ENCODE data around the gene NR1D1. TPM values are rescaled to one million over a fixed set of nuclear protein-coding genes. Genes with fewer than 3 reads are reported as not detected.

Gene NR1D1
- total and polyA plus RNA-seq, 2 of the 13 experiments (the other 11 are each of a cell fraction or from before 2014, with no cell fraction given), result 2.1 to 2.7 TPM

DNA sequence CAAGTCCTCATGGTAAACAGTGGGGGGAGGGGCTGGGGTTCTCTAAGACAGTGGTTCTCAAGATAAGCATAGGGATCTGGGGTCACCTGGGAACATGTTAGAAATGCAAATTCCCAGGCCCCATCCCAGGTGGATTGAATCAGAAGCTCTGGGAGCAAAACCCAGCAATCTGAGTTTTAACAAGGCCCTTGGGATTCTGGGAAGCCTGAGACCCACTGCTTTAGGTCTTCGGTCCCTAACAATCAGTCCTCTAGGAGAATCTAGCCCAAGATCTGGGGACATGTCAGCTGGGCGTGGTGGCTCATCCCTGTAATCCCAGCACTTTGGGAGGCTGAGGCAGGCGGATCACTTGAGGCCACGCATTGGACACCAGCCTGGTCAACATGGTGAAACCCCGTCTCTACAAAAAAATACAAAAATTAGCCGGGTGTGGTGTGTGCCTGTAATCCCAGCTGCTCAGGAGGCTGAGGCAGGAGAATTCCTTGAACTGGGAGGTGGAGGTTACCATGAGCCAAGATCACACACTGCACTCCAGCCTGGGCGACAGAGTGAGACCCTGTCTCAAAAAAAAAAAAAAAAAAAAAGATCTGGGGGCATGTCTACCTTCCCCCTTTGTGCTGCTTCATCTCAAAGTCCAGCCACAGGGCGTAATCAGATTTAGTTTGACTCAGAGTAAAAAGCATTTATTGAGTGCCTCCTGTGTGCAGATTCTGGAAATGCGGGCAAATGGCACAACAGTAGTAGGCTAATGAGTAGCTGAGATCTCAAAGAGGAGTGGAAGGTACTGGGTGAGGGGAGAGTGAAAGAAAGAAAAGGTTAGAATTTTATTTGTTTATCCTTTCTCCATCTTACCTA lies 8.8 kb upstream of the NR1D1 start (continued):
- TF ChIP-seq, protein P1, sequence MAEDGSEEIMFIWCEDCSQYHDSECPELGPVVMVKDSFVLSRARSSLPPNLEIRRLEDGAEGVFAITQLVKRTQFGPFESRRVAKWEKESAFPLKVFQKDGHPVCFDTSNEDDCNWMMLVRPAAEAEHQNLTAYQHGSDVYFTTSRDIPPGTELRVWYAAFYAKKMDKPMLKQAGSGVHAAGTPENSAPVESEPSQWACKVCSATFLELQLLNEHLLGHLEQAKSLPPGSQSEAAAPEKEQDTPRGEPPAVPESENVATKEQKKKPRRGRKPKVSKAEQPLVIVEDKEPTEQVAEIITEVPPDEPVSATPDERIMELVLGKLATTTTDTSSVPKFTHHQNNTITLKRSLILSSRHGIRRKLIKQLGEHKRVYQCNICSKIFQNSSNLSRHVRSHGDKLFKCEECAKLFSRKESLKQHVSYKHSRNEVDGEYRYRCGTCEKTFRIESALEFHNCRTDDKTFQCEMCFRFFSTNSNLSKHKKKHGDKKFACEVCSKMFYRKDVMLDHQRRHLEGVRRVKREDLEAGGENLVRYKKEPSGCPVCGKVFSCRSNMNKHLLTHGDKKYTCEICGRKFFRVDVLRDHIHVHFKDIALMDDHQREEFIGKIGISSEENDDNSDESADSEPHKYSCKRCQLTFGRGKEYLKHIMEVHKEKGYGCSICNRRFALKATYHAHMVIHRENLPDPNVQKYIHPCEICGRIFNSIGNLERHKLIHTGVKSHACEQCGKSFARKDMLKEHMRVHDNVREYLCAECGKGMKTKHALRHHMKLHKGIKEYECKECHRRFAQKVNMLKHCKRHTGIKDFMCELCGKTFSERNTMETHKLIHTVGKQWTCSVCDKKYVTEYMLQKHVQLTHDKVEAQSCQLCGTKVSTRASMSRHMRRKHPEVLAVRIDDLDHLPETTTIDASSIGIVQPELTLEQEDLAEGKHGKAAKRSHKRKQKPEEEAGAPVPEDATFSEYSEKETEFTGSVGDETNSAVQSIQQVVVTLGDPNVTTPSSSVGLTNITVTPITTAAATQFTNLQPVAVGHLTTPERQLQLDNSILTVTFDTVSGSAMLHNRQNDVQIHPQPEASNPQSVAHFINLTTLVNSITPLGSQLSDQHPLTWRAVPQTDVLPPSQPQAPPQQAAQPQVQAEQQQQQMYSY (CRISPR knock-in tag; IDR thresholded peaks at IDR 0.05), result no peak
- no peak for TF ChIP-seq MED8 (CRISPR knock-in tag; IDR thresholded peaks at IDR 0.05; ENCODE audit: insufficient replicate concordance)
- TF ChIP-seq ZNF20 (CRISPR knock-in tag; IDR thresholded peaks at IDR 0.05), result no peak
- TF ChIP-seq RAD21 (CRISPR knock-in tag; IDR thresholded peaks at IDR 0.05), result no peak; the same call in 1 of the 2 replicates
- 0 out of 2 replicates have a peak, but pooled peaks have one; percentile 26 for TF ChIP-seq STAG1 (CRISPR knock-in tag; IDR thresholded peaks at IDR 0.05)
- no peak for TF ChIP-seq NCOR1 (IDR thresholded peaks at IDR 0.05; ENCODE audit: borderline replicate concordance, low read length)
- no peak for TF ChIP-seq ZBTB21 (CRISPR knock-in tag; IDR thresholded peaks at IDR 0.05)
- TF ChIP-seq, protein P2, sequence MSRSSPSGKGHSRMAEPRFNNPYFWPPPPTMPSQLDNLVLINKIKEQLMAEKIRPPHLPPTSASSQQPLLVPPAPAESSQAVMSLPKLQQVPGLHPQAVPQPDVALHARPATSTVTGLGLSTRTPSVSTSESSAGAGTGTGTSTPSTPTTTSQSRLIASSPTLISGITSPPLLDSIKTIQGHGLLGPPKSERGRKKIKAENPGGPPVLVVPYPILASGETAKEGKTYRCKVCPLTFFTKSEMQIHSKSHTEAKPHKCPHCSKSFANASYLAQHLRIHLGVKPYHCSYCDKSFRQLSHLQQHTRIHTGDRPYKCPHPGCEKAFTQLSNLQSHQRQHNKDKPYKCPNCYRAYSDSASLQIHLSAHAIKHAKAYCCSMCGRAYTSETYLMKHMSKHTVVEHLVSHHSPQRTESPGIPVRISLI (CRISPR knock-in tag; IDR thresholded peaks at IDR 0.05; ENCODE audit: borderline replicate concordance), result 0 out of 2 replicates have a peak, but pooled peaks have one; percentile 37
- no peak for TF ChIP-seq FOSL2 (CRISPR knock-in tag; IDR thresholded peaks at IDR 0.05)
- no peak for TF ChIP-seq SSRP1 (CRISPR knock-in tag; IDR thresholded peaks at IDR 0.05)
- TF ChIP-seq, protein P3, sequence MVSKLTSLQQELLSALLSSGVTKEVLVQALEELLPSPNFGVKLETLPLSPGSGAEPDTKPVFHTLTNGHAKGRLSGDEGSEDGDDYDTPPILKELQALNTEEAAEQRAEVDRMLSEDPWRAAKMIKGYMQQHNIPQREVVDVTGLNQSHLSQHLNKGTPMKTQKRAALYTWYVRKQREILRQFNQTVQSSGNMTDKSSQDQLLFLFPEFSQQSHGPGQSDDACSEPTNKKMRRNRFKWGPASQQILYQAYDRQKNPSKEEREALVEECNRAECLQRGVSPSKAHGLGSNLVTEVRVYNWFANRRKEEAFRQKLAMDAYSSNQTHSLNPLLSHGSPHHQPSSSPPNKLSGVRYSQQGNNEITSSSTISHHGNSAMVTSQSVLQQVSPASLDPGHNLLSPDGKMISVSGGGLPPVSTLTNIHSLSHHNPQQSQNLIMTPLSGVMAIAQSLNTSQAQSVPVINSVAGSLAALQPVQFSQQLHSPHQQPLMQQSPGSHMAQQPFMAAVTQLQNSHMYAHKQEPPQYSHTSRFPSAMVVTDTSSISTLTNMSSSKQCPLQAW (CRISPR knock-in tag; IDR thresholded peaks at IDR 0.05), result no peak
- no peak for TF ChIP-seq KMT2B (CRISPR knock-in tag; IDR thresholded peaks at IDR 0.05)
- TF ChIP-seq, protein P4, sequence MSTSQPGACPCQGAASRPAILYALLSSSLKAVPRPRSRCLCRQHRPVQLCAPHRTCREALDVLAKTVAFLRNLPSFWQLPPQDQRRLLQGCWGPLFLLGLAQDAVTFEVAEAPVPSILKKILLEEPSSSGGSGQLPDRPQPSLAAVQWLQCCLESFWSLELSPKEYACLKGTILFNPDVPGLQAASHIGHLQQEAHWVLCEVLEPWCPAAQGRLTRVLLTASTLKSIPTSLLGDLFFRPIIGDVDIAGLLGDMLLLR (CRISPR knock-in tag; IDR thresholded peaks at IDR 0.05), result no peak
- TF ChIP-seq, protein P5, sequence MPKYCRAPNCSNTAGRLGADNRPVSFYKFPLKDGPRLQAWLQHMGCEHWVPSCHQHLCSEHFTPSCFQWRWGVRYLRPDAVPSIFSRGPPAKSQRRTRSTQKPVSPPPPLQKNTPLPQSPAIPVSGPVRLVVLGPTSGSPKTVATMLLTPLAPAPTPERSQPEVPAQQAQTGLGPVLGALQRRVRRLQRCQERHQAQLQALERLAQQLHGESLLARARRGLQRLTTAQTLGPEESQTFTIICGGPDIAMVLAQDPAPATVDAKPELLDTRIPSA (CRISPR knock-in tag; IDR thresholded peaks at IDR 0.05; ENCODE audit: borderline replicate concordance), result no peak
- no peak for TF ChIP-seq HMG20B (CRISPR knock-in tag; conservative IDR thresholded peaks at IDR 0.05)
- no peak for TF ChIP-seq HIVEP1 (CRISPR knock-in tag; IDR thresholded peaks at IDR 0.05)
- TF ChIP-seq, protein P6, sequence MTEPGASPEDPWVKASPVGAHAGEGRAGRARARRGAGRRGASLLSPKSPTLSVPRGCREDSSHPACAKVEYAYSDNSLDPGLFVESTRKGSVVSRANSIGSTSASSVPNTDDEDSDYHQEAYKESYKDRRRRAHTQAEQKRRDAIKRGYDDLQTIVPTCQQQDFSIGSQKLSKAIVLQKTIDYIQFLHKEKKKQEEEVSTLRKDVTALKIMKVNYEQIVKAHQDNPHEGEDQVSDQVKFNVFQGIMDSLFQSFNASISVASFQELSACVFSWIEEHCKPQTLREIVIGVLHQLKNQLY (CRISPR knock-in tag; IDR thresholded peaks at IDR 0.05), result no peak
- TF ChIP-seq NFYB (CRISPR knock-in tag; IDR thresholded peaks at IDR 0.05), result no peak
- TF ChIP-seq ZKSCAN8 (CRISPR knock-in tag; IDR thresholded peaks at IDR 0.05; ENCODE audit: borderline replicate concordance), result peak; percentile 99
- TF ChIP-seq GATAD2A (CRISPR knock-in tag; IDR thresholded peaks at IDR 0.05), result no peak
